GM18951 (cell line): ENCODE measurements around the gene HEY2.
"Not testable (repeated sequence)": the region's sequence is repeated elsewhere in the genome, so short reads cannot be mapped to it uniquely, and the experiment has no call there.

ENCODE experiments used
- POLR2A ChIP-seq: IDR thresholded peaks from 4 replicates; pipeline ENCODE4 v1.6.1; 2011; ENCODE audit warnings: mild to moderate bottlenecking; ENCODE audit not compliant: insufficient read length, insufficient read depth; ENCODE audit errors: extremely low read depth
- in situ Hi-C: fragments of 300-500 bp; cut with MboI; formaldehyde crosslinking; loops from one replicate; pipeline ENCODE4 v1.12.0; 2022; ENCODE audit warnings: low sequenced_read_pairs, mixed read lengths, inconsistent platforms; ENCODE audit not compliant: unreplicated experiment

Gene HEY2

DNA sequence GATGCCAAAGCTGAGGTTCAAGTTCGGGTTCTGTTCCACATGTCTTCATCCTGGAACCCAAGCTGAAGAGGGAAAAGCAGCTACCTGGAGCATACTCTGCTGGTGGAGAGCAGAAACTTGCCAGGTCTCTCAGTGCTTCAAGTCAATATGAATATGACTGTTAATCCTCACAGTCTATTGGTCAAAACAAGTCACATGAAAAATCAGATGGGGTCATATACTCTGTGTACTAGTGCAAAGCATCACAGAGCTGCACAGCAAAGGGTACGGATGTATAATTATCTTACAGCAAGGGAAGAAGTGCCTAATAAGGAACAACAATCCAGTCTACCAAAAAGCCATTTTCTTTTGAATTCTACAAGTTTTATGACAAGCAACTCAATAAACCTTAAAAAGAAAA, 53.0 kb downstream of the HEY2 start:
- no peak for TF ChIP-seq POLR2A
- in situ Hi-C loops, result no loop called here

DNA sequence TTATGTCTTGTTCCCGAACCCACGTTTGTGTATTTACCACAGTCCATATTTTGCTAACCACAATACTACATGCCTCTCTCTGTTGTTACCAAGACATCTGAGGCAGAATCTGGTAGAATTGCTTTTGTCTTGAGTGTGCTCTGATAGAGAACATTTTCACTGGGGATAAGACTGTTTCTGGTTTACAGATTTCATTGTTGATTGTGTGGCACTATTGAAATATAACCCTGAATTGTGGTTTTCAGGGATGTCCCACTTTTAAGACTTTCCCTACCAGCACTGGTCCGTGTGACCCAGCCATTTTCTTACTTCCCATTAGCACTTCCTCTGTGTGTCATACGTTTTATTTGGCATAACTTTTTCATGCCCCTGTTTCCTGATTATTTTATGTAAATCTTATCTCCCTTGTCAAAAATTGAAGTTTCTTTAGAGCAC, 53.5 kb downstream of the HEY2 start:
- in situ Hi-C loops, result no loop called here
- no peak for TF ChIP-seq POLR2A

DNA sequence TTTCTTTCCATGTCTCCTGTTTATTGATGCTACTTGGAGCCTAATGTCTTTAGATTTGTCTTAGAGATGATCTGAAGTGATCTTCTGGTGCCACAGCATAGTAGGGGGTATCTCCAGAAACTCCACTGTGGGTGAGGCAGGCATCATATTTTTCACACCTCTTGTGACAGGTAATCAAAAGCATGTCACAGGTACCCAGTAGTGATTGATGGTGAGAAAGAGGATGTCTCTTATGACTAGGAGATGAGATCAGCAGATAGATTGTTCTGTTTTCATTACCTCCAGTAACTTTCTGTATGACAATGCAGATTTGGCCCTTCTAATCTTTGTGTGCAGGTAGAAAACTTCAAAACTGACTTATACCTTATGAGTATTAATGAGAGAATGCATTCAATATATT, 54.8 kb downstream of the HEY2 start:
- in situ Hi-C loops, result no loop called here
- TF ChIP-seq POLR2A, result no peak

GRCh38 chr6:125804866-125805425, 55.5 kb downstream of the HEY2 start:
- in situ Hi-C loops, result not testable (repeated sequence)

DNA sequence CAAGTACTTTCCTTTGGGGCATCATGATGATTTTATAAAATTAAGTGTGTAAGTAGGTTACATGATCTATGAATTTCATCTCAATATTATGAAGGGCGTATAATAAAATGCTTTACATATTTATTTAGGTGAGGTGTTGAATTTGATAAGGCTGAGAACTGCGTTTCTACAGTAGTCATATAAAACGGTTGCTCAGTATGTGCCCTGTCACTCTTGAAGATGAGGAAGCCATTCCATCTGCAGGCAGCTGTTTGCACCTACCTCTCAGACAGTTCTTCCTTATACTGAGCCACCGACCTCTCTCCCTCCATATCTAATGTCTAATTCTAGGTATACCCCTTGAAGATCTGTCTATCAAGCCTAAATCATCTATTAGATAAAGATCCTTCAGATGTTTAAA, 57.4 kb downstream of the HEY2 start:
- in situ Hi-C loops, result no loop called here
- no peak for TF ChIP-seq POLR2A

DNA sequence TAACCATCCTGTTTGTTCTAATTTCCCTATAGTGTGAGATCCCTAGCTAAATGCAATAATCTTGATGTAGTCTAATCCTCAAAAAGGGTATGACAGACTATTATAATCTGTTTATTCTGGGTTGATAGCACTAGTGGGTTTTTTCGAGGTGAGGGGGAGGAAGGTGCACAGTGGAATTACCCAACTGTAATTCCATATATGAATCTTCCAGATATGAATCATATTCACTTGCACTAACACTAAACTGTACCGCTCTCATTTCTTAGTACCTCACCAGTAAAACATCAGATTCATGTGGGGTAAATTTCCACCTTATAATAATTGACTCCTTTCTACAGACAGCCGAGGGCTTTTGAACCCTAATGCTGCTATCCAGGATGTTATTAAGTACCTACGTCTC, 57.9 kb downstream of the HEY2 start:
- in situ Hi-C loops, result no loop called here
- TF ChIP-seq POLR2A, result no peak

GRCh38 chr6:125808060-125808459, 58.6 kb downstream of the HEY2 start:
- TF ChIP-seq POLR2A, result no peak
- in situ Hi-C loops, result no loop called here

- in situ Hi-C loops, result no loop called here
- no peak for TF ChIP-seq POLR2A
These were observed 59.2 kb downstream of the HEY2 start for GRCh38 chr6:125808591-125808990.

- in situ Hi-C loops, result no loop called here
- no peak for TF ChIP-seq POLR2A
These were observed 60.2 kb downstream of the HEY2 start for GRCh38 chr6:125809570-125810170.

- in situ Hi-C loops, result no loop called here
- no peak for TF ChIP-seq POLR2A
These were observed 61.0 kb downstream of the HEY2 start for GRCh38 chr6:125810445-125810844.
